Jurkat, Clone E6-1 (cell line): Measurements from ENCODE around the gene HHATL.
"Not testable (repeated sequence)": the region's sequence is repeated elsewhere in the genome, so short reads cannot be mapped to it uniquely, and the experiment has no call there.

Experiments used
- DNase-seq: peaks from one replicate; pipeline ENCODE4 v3.0.0-alpha.2; 2011; ENCODE audit warnings: low read depth, low spot score
- H3K4me3 ChIP-seq: 2 replicates; pipeline ENCODE4 v1.5.1; 2011; ENCODE audit warnings: mild to moderate bottlenecking, low read length, control low read depth, moderate library complexity

The HHATL gene

GRCh38 chr3:42735615-42736014, 33.0 kb upstream of the HHATL start:
- no peak for DNase-seq
- no peak overlapping the region for H3K4me3 ChIP-seq

DNA sequence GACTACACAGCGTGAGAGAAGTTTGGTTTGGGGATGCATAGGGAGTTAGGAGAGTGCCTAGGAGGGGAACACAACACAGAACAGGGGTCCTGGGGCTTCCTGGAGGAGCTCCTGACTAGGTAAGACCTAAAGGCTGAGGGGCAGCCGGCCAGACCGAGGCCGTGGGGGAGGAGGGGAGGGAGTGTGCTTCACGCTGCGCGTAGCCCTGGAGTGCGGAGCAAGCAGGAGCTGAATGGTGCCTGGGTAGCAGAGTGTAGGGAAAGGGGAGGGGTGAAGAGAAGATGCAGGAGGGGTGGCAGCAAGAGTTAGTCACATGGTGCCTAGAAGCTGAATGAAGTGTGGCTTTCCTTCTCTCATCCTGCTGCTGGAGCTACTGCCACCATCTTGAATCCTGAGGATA, 32.4 kb upstream of the HHATL start:
- no peak overlapping the region for H3K4me3 ChIP-seq
- DNase-seq = no peak

- no peak overlapping the region for H3K4me3 ChIP-seq
- no peak for DNase-seq
These were observed 31.8 kb upstream of the HHATL start for GRCh38 chr3:42734263-42734860.

DNA sequence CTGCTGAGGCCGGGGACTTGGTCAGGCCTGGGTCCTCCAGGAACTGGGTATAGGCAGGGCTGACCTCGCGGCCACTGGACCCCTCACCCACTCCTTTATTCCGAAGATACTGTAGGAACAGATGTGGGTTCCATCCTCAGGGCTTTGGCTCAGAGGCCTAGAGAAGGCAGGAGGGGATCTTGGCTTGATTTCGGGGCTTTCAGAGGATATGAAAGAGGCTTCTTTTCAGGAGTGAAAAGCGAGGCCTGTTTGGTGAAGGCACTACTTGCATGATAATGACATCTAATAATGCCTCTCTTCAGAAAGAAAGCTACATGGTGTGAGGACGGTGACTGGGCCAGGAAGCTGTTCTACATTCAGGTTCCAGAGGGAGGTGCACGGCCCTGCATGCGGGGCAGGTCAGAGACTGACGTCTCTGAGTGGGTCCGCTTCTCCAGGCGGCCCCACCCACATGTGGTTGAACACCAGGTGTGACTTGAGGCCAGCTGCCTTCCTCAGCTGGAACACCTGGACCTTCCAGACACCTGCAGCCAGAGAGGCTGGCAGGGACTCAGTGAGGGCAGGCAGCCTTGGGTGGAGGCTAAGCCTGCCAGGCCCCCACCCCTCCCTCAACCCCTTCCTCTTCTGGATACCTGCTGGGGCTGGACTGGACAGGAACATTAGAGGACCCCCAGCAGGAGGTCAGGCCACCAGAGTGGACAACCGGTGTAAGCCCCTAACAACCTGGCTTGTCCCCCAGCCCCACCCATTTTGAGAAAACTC, 31.1 kb upstream of the HHATL start:
- DNase-seq = no peak
- H3K4me3 ChIP-seq = no peak overlapping the region

DNA sequence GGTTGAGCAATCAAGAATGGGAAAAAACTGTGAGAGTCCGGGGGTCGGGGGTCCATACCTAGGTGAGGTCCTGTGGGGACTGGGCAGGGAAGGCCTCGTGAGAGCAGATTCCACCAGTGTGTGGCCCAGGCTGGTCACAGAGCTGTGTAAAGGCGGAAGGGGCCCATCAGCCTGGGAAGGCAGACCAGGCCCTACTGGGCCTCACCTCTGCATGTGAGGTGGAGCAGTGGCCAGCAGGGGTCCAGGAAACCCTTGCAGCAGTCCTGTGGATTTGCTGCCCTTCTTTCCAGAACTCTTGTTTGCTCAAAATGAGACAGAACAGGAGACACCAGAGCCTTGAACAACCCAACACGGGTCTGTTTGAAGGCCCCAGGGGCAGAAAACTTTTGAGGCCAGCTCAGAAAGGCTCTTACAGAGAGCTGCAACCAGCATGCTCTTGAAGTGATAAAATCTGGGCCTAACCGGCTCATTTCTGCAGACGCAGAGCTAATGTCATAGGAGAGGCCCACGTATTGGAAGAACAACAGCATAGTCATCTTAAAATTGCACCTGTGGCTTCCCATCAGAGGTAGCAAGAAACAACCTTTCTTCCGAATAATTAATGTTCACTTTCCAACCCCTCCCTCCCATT, 30.3 kb upstream of the HHATL start:
- no peak for DNase-seq
- H3K4me3 ChIP-seq = no peak overlapping the region

GRCh38 chr3:42732196-42732828, 29.7 kb upstream of the HHATL start:
- no peak overlapping the region for H3K4me3 ChIP-seq
- no peak for DNase-seq

GRCh38 chr3:42731476-42732195, 29.0 kb upstream of the HHATL start:
- no peak overlapping the region for H3K4me3 ChIP-seq
- DNase-seq = no peak

DNA sequence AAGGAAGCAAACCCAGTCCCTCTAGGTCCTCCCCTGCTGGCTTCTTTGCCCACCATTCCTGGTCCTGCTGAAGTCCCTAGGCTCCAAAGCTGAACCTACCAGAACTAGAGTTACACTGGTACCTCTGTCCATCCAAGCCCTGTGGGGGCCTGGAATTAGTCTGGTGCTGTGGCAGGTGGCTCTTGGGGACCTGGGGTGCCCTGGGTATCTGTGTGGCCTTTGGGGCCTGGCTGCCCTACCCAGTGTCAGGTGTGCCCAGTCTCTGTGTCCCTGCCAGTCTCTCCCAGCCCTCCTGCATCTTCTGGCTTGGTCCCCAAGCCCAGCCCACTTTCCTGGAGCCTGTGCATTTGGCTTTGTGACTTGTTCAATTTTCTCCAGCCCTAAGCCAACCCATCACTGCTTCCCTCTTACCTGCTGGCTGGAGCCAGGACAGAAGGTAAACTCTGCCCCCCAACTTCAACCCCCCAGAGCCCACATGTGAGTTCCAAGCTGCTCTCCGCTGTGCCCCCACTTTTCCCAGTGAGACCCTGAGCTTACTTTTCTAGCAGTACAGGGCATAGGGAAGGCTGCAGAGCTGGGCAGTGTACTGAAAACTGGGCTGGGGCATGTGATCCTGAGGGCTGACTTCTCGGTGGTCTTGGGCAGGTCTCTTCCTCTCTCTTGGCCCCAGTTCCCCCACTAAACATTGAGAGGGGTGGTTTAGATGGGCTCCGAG, 28.3 kb upstream of the HHATL start:
- no peak for DNase-seq

DNA sequence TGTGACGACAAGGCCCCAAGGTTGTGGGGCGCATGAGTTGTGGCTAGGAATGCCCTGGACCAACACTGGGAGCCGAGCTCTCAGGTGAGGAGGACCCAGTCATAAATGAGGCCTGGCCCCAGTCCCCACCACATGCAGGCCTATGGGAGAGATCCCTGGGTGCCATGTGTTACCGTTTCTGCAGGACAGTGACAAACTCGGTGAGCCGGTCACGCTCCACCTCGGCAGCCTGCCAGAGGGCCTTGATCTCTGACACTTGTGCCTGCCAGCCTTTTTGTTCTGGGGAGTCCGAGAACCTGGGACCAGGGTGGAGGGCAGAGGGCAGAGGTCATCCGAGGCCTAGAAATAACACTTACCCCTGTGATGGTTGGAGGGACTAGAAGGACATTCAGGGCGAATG, 27.7 kb upstream of the HHATL start:
- no peak for DNase-seq
- no peak overlapping the region for H3K4me3 ChIP-seq

More for the DNA sequence above, 28.3 kb upstream of the HHATL start:
- H3K4me3 ChIP-seq = no peak overlapping the region

DNA sequence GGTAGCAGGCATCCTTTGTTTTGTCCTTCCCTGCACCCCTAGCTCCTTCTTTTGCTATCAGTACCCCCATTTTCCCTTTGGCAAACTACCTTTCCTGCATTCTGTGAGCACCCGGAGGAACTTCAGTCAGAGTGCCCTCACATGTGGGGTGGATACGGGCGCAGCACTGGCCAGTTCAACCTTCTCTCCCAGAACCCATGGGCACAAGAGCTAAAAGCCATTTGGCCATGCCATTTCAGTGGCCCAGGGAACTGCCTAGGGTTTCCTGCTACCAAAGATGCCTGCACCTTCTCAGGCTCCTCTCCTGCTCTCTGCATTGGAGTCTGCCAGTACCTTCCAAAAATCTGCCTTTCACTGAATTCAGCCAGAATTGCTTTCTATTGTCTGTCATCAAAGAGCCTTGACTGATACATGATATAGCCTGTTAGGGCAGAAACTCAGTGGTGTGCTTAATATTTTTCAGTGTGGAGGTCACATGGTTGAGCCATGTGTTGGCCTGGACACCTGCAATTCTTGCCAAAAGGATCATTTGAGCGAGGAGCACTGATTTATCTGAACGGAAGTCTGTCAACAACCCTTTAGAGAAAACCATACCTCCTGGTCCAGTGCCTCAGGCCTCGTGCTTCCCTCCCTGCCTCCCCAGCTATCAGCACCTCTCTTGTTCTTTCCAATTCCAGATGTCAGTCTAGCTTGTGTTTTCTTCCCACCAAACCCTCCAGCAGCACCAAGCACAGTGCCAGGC, 27.0 kb upstream of the HHATL start:
- no peak overlapping the region for H3K4me3 ChIP-seq
- no peak for DNase-seq

DNA sequence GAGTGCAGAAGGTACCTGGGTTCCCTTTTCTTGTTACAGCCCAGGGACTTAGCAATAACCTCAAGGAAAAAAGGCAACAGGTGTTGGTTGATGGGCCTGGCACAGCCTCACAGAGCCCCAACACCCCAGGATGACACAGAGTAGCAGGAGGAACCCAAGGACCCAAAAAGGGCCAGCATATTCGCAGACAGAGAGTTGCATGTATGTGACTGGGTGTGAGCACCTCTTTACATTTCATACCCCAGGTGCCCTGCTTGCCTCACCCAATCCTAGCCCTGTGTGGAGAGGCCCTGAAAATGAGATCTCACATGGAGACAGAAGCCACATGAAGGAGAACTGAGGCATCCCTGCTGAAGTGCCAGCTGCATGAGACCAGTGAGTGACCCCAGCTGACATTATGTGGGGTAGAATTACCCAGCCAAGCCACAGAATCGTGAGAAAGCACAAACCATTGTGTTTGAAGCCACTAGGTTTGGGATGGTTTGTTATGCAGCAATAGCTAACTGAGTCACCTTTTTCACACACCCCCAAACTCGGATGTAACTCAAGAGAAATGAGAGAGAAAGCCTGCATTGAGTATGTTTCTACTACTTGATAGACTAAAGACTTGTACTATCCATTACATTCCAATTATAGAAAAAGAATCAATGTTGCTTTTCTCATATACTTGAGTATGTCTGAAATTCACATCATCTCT, 26.2 kb upstream of the HHATL start:
- DNase-seq = no peak
- no peak overlapping the region for H3K4me3 ChIP-seq

DNA sequence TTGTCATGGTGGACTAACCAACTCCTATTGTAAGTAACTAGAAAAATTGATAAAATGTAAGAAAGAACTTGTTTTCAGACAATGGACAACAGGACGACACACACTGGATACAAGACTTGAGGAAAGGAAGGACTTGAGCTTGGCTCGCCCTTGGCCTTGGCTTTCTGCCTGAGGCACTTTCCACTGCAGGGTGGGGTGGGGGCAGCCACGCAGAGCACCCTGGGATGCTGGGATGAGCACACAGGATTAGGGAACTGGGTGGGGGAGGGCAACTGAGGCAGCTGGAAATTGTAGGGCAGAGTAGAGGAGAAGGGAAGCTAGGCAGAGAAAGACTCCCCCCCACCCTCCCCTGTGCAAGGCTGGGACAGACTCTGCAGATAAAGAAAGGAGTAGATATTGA, 25.5 kb upstream of the HHATL start:
- DNase-seq = no peak
- H3K4me3 ChIP-seq = no peak overlapping the region

DNA sequence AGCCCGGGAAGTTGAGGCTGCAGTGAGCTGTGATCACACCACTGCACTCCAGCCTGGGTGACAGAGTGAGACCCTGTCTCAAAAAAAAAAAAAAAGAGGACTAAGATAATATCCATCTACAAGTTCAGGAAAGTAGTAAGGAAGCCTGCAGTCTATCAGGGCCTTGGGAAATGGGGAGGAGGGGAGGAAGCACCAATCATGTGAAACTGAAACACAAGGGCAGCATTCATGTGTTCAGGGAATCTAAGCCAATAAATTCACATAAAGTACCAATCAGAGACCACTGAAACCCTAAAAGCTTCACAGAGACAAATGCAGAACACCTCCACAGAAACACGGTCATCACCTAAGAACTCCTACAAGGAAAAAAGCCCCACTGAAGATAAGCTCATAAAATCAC, 22.9 kb upstream of the HHATL start:
- no peak for DNase-seq
- no peak overlapping the region for H3K4me3 ChIP-seq

DNA sequence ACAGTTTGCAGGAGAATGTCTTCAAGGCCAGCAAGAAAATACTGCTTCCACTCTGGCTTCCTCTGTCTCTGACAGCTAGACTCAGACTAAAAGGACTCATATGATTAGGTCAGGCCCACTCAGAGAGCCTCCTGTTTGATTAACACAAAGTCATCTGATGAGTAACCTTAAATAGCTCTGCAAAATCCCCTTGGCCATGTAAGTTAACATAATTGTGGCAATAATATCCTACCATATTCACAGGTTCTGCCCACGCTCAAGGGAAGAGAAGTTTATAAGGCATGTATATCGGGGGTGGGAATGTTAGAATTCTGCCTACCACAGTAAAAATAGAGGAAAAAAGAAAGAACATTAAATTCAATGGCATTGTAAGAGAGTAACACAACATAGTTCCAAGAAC, 20.6 kb upstream of the HHATL start:
- DNase-seq = no peak
- no peak overlapping the region for H3K4me3 ChIP-seq

- DNase-seq, H3K4me3 ChIP-seq: not testable (repeated sequence)
These were observed 19.8 kb upstream of the HHATL start for GRCh38 chr3:42722442-42722841.

GRCh38 chr3:42721690-42722089, 19.1 kb upstream of the HHATL start:
- no peak overlapping the region for H3K4me3 ChIP-seq
- DNase-seq = no peak

GRCh38 chr3:42720126-42720525, 17.5 kb upstream of the HHATL start:
- DNase-seq = no peak
- no peak overlapping the region for H3K4me3 ChIP-seq

GRCh38 chr3:42719002-42719401, 16.4 kb upstream of the HHATL start:
- DNase-seq = no peak
- H3K4me3 ChIP-seq = no peak overlapping the region
